Body of pancreas (tissue), 4 donors: ENCODE data around the gene MAGI1.

Experiments
- CTCF ChIP-seq, 7 experiments: fragments of 450-650 bp in 4 of 7; fragments of 200-600 bp in 3 of 7; sonication (generic) in 3 of 7; IDR thresholded peaks; one replicate each; pipeline ENCODE4 v1.5.1; 2016 to 2019; ENCODE audit warnings: antibody characterized with exemption in 7 of 7
- POLR2A ChIP-seq, 3 donors: fragments of 450-650 bp; IDR thresholded peaks; one replicate each; pipeline ENCODE4 v1.6.1; 2016; ENCODE audit warnings: antibody characterized with exemption in 3 of 3, mild to moderate bottlenecking in 2 of 3

- TF ChIP-seq CTCF (IDR thresholded peaks at IDR 0.05), result peak; percentile 37 to 62 (median 60)
- TF ChIP-seq POLR2A (IDR thresholded peaks at IDR 0.05), result no peak
These were observed 287.5 kb downstream of the MAGI1 start for GRCh38 chr3:65751123-65751700.
